ENCODE results near the gene DAO. TPM values are rescaled to one million over a fixed set of nuclear protein-coding genes. Genes with fewer than 3 reads are reported as not detected.

The DAO gene
- total and polyA plus RNA-seq, 2 of the 4 experiments (the other 2 are of a cell fraction), result not detected

DNA sequence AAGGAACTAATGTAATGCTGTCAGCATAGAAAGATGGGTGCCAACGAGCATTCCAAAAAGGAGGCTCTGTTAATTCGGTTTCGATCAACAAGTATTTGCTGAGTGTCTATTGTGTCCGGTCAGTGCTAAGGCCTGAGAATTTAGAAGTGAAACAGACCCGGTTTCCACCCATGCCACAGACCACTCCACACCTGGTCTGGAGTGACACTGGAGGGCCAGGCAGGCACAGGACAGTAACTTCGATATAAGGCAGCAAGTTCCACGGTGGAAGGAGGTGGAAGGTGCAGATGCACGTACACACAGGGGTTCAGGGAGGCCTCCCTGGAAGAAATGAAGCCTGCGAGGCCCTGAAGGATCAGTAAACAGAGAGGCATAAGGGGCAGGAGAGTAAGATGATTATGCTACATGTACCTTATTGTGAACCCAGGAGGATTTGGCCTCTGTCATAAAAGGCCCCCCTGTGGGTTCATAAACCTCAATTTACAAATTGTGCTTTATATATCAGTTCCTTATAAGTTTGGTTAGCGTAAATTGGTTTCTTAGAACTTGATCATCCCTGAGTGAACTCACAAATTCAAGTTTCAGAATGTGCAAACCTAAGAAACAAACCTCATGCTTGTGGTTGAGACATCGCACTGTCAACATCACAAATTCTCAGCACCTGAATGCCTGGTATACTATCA lies 48.4 kb upstream of the DAO start:
- Histone ChIP-seq H4K8ac (ENCODE audit: low read depth in 2 of 2, low read length in 2 of 2) (peak overlapping the region; percentile 45 to 98), H3K79me1 (ENCODE audit: low read depth in 1 of 2, low read length in 2 of 2) (peaks cover 28 to 77% of the 10 kb centered on the region in 2 experiments), H3K18ac (ENCODE audit: low read depth, low read length) (peak overlapping the region; percentile 49), H3K4me2 (ENCODE audit: low read depth, low read length) (no peak overlapping the region), H3K9me3 (ENCODE audit: control insufficient read depth, insufficient read depth, low read length) (no peaks in the 10 kb centered on the region), H4K5ac (ENCODE audit: low read depth, low read length) (peak overlapping the region; percentile 73), H4K20me1 (ENCODE audit: insufficient read depth, low read length) (peaks cover 10% of the 10 kb centered on the region), H3K4me3 (ENCODE audit: insufficient read depth, low read depth, low read length) (no peak overlapping the region), H2BK20ac (ENCODE audit: low read depth, low read length) (peak overlapping the region; percentile 53), H3K9ac (ENCODE audit: low read depth, low read length) (no peak overlapping the region), H2AK5ac (ENCODE audit: low read depth, low read length) (peak overlapping the region; percentile 96), H4K91ac (ENCODE audit: insufficient read depth, low read depth, low read length) (peak overlapping the region; percentile 98), H2AK9ac (replicated peaks; ENCODE audit: low read depth, low read length, poor library complexity) (peak overlapping the region; percentile 11), H2BK5ac (ENCODE audit: low read depth, low read length, poor library complexity, severe bottlenecking) (peak overlapping the region; percentile 98), H3K4ac (ENCODE audit: low read depth, low read length) (peak overlapping the region; percentile 92), H2BK120ac (ENCODE audit: low read depth, low read length) (peak overlapping the region; percentile 98), H3K36me3 (ENCODE audit: control insufficient read depth, insufficient read depth, low read length) (peaks cover 50% of the 10 kb centered on the region), H3K9me1 (ENCODE audit: insufficient read depth, low read length) (peaks cover 50% of the 10 kb centered on the region), H3K23ac (ENCODE audit: low read depth, low read length) (peak overlapping the region; percentile 88), H3K27me3 (ENCODE audit: control insufficient read depth, insufficient read depth, low read length) (no peaks in the 10 kb centered on the region), H3K14ac (replicated peaks; ENCODE audit: low read depth, low read length) (peak overlapping the region; percentile 77), H2BK15ac (ENCODE audit: low read depth, low read length) (peak overlapping the region; percentile 47), H3K27ac (ENCODE audit: insufficient read depth, low read length) (peak overlapping the region; percentile 75), H3K56ac (ENCODE audit: extremely low read depth, insufficient read depth, low read length) (0 out of 2 replicates have a peak overlapping the region, but pooled peaks have one; percentile 4), H2AFZ (replicated peaks; ENCODE audit: low read length, poor library complexity) (no peak overlapping the region), H3K4me1 (ENCODE audit: control insufficient read depth, insufficient read depth, low read length) (peaks cover 49% of the 10 kb centered on the region)
- in situ Hi-C loops (cut with MboI; ENCODE audit: low sequenced_read_pairs), result no loop called here
- intact Hi-C loops (cut with micrococcal nuclease), result no loop called here
- ATAC-seq (ENCODE audit: low read depth) (no peak), DNase-seq (no peak)
- WGBS, 2 experiments (ENCODE audit: extremely low coverage in 2 of 2, insufficient read length in 1 of 2), result 100% methylated on average over 1 of the region's 11 CpGs; no CpG with 5 or more reads in 1 of the 2 experiments
- dilution Hi-C loops (cut with HindIII; ENCODE audit: low sequenced_read_pairs, unreplicated experiment), result no loop called here
- no peak for TF ChIP-seq ELK1 (IDR thresholded peaks at IDR 0.05; ENCODE audit: borderline replicate concordance, low read depth, low read length)
- no peak for TF ChIP-seq MAZ (IDR thresholded peaks at IDR 0.05; ENCODE audit: borderline replicate concordance, low read depth, low read length)
- no peak for TF ChIP-seq MXI1 (IDR thresholded peaks at IDR 0.05; ENCODE audit: borderline replicate concordance, low read depth, low read length)
- TF ChIP-seq SMC3 (IDR thresholded peaks at IDR 0.05; ENCODE audit: low read depth, low read length), result no peak
- no peak for TF ChIP-seq MAFK (IDR thresholded peaks at IDR 0.05; ENCODE audit: low read depth, low read length)
- no peak for TF ChIP-seq BHLHE40 (IDR thresholded peaks at IDR 0.05; ENCODE audit: low read depth, low read length)
- no peak for TF ChIP-seq NFE2L2 (IDR thresholded peaks at IDR 0.05; ENCODE audit: low read depth, low read length)
- no peak for TF ChIP-seq FOS (IDR thresholded peaks at IDR 0.05; ENCODE audit: low read depth, low read length)
- no peak for TF ChIP-seq CEBPB (IDR thresholded peaks at IDR 0.05; ENCODE audit: low read depth, low read length)
- TF ChIP-seq RAD21 (IDR thresholded peaks at IDR 0.05; ENCODE audit: low read length), result no peak
- no peak for TF ChIP-seq RCOR1 (IDR thresholded peaks at IDR 0.05; ENCODE audit: insufficient replicate concordance, low read length)
- TF ChIP-seq CHD1 (IDR thresholded peaks at IDR 0.05; ENCODE audit: low read depth, low read length), result no peak
- no peak for TF ChIP-seq RFX5 (IDR thresholded peaks at IDR 0.05; ENCODE audit: low read depth, low read length)
- TF ChIP-seq, protein P1, sequence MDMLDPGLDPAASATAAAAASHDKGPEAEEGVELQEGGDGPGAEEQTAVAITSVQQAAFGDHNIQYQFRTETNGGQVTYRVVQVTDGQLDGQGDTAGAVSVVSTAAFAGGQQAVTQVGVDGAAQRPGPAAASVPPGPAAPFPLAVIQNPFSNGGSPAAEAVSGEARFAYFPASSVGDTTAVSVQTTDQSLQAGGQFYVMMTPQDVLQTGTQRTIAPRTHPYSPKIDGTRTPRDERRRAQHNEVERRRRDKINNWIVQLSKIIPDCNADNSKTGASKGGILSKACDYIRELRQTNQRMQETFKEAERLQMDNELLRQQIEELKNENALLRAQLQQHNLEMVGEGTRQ (IDR thresholded peaks at IDR 0.05; ENCODE audit: low read depth, low read length), result no peak
- CTCF ChIA-PET, result interaction anchor here (2.8 kb wide), 1 partner anchor 19 kb away, joined by 13 read pairs; no protein-coding TSS in a partner anchor
- POLR2A ChIA-PET (ENCODE audit: unreplicated experiment), result no interaction called here
- no TSS peak for BruUV-seq (replicated peaks)

Measured in IMR-90 (cell line).